Measurements from ENCODE around the gene GLP2R.

DNA sequence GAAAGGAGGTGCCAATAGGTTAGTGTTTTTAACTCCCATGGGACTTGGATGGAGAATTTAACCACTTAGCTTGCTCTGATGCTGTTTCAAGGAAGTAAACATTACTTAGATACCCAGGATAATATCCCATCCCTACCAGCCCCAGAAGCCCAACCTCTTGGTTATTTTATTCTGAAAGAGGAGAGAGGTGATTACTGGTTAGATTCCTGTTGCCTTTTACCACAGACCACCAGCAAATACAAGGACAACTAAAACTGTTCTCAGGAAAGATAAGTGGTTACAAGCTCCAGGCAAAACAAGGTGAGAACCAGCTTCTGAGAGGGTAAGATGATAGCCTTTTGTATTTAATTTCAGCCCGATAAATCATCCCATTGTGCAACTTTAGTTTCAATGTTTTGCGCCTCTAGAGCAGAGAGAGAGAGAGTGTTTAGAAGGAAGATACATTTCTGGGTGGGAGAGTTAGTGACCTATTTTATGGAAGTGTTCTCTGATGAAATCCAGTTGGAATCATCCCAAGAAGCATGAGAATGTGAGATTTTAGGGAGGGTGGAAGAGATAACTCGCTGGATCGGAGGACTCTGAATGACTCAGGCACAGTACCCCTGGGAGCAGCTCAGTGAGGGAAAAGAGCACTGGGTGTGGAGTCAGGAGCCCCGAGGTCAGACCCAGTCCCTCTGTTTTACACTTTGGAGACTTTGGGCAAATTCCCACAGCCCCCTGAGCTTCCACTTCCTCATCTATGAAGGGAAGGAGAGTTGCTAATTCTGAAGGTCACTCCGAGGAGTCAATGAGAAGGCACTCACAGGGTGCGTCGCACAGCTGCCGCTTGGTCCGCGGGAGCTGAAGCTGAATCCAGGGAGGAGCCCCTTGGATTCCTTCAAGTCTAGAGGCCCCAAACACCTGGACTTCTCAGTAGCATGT is 12.1 kb downstream of the GLP2R start:
- TF ChIP-seq, protein P1, sequence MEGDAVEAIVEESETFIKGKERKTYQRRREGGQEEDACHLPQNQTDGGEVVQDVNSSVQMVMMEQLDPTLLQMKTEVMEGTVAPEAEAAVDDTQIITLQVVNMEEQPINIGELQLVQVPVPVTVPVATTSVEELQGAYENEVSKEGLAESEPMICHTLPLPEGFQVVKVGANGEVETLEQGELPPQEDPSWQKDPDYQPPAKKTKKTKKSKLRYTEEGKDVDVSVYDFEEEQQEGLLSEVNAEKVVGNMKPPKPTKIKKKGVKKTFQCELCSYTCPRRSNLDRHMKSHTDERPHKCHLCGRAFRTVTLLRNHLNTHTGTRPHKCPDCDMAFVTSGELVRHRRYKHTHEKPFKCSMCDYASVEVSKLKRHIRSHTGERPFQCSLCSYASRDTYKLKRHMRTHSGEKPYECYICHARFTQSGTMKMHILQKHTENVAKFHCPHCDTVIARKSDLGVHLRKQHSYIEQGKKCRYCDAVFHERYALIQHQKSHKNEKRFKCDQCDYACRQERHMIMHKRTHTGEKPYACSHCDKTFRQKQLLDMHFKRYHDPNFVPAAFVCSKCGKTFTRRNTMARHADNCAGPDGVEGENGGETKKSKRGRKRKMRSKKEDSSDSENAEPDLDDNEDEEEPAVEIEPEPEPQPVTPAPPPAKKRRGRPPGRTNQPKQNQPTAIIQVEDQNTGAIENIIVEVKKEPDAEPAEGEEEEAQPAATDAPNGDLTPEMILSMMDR (IDR thresholded peaks at IDR 0.05 in 4 of 5, conservative IDR thresholded peaks at IDR 0.05 in 1 of 5), result no peak
- no peak for TF ChIP-seq POLR2A (IDR thresholded peaks at IDR 0.05)

All from gastrocnemius medialis (tissue), 4 donors.